Measurements from ENCODE around the gene KCNK16. TPM values are rescaled to one million over a fixed set of nuclear protein-coding genes. Genes with fewer than 3 reads are reported as not detected.

Gene KCNK16
- total and polyA plus RNA-seq, 2 of the 13 experiments (the other 11 are each of a cell fraction or from before 2014, with no cell fraction given): not detected

DNA sequence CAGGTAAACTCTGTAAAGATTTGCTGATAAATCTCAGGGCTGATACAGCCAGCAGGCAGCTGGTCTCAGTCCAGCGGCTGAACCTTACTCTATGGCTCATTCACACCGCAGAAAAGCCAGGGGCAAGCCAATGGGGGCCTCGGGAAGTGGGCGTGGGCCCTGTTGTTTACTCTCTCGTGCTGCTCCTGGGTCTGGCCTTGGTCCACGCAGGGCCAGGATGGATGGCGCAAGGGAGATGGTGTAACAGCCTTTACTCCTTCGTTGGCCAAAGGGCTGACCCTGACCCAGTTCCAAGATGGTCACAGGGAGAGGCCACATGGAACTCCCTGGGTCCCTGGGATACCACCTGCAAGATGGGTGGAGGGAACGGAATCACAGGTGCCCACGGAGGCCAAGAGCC lies 24.4 kb downstream of the KCNK16 start (continued):
- TF ChIP-seq, protein P1, sequence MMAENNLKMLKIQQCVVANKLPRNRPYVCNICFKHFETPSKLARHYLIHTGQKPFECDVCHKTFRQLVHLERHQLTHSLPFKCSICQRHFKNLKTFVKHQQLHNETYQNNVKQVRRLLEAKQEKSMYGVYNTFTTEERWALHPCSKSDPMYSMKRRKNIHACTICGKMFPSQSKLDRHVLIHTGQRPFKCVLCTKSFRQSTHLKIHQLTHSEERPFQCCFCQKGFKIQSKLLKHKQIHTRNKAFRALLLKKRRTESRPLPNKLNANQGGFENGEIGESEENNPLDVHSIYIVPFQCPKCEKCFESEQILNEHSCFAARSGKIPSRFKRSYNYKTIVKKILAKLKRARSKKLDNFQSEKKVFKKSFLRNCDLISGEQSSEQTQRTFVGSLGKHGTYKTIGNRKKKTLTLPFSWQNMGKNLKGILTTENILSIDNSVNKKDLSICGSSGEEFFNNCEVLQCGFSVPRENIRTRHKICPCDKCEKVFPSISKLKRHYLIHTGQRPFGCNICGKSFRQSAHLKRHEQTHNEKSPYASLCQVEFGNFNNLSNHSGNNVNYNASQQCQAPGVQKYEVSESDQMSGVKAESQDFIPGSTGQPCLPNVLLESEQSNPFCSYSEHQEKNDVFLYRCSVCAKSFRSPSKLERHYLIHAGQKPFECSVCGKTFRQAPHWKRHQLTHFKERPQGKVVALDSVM (CRISPR knock-in tag; IDR thresholded peaks at IDR 0.05): no peak
- TF ChIP-seq, protein P2, sequence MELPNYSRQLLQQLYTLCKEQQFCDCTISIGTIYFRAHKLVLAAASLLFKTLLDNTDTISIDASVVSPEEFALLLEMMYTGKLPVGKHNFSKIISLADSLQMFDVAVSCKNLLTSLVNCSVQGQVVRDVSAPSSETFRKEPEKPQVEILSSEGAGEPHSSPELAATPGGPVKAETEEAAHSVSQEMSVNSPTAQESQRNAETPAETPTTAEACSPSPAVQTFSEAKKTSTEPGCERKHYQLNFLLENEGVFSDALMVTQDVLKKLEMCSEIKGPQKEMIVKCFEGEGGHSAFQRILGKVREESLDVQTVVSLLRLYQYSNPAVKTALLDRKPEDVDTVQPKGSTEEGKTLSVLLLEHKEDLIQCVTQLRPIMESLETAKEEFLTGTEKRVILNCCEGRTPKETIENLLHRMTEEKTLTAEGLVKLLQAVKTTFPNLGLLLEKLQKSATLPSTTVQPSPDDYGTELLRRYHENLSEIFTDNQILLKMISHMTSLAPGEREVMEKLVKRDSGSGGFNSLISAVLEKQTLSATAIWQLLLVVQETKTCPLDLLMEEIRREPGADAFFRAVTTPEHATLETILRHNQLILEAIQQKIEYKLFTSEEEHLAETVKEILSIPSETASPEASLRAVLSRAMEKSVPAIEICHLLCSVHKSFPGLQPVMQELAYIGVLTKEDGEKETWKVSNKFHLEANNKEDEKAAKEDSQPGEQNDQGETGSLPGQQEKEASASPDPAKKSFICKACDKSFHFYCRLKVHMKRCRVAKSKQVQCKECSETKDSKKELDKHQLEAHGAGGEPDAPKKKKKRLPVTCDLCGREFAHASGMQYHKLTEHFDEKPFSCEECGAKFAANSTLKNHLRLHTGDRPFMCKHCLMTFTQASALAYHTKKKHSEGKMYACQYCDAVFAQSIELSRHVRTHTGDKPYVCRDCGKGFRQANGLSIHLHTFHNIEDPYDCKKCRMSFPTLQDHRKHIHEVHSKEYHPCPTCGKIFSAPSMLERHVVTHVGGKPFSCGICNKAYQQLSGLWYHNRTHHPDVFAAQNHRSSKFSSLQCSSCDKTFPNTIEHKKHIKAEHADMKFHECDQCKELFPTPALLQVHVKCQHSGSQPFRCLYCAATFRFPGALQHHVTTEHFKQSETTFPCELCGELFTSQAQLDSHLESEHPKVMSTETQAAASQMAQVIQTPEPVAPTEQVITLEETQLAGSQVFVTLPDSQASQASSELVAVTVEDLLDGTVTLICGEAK (IDR thresholded peaks at IDR 0.05): no peak
- TF ChIP-seq, protein P2 (CRISPR knock-in tag; IDR thresholded peaks at IDR 0.05): no peak
- no peak for TF ChIP-seq ZNF569 (CRISPR knock-in tag; IDR thresholded peaks at IDR 0.05; ENCODE audit: borderline replicate concordance)
- no peak for TF ChIP-seq ZNF777 (CRISPR knock-in tag; IDR thresholded peaks at IDR 0.05)
- peak; percentile 44; the same call in 1 of the 2 replicates for TF ChIP-seq HOXA3 (CRISPR knock-in tag; IDR thresholded peaks at IDR 0.05)
- TF ChIP-seq ZNF331 (CRISPR knock-in tag; IDR thresholded peaks at IDR 0.05): 0 out of 2 replicates have a peak, but pooled peaks have one; percentile 31
- TF ChIP-seq ZNF350 (CRISPR knock-in tag; IDR thresholded peaks at IDR 0.05; ENCODE audit: borderline replicate concordance, low read depth): no peak
- TF ChIP-seq ZSCAN22 (CRISPR knock-in tag; IDR thresholded peaks at IDR 0.05): no peak
- TF ChIP-seq, protein P3, sequence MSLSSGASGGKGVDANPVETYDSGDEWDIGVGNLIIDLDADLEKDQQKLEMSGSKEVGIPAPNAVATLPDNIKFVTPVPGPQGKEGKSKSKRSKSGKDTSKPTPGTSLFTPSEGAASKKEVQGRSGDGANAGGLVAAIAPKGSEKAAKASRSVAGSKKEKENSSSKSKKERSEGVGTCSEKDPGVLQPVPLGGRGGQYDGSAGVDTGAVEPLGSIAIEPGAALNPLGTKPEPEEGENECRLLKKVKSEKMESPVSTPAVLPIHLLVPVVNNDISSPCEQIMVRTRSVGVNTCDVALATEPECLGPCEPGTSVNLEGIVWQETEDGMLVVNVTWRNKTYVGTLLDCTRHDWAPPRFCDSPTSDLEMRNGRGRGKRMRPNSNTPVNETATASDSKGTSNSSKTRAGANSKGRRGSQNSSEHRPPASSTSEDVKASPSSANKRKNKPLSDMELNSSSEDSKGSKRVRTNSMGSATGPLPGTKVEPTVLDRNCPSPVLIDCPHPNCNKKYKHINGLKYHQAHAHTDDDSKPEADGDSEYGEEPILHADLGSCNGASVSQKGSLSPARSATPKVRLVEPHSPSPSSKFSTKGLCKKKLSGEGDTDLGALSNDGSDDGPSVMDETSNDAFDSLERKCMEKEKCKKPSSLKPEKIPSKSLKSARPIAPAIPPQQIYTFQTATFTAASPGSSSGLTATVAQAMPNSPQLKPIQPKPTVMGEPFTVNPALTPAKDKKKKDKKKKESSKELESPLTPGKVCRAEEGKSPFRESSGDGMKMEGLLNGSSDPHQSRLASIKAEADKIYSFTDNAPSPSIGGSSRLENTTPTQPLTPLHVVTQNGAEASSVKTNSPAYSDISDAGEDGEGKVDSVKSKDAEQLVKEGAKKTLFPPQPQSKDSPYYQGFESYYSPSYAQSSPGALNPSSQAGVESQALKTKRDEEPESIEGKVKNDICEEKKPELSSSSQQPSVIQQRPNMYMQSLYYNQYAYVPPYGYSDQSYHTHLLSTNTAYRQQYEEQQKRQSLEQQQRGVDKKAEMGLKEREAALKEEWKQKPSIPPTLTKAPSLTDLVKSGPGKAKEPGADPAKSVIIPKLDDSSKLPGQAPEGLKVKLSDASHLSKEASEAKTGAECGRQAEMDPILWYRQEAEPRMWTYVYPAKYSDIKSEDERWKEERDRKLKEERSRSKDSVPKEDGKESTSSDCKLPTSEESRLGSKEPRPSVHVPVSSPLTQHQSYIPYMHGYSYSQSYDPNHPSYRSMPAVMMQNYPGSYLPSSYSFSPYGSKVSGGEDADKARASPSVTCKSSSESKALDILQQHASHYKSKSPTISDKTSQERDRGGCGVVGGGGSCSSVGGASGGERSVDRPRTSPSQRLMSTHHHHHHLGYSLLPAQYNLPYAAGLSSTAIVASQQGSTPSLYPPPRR (CRISPR knock-in tag; IDR thresholded peaks at IDR 0.05; ENCODE audit: borderline replicate concordance): no peak
- TF ChIP-seq, protein P4, sequence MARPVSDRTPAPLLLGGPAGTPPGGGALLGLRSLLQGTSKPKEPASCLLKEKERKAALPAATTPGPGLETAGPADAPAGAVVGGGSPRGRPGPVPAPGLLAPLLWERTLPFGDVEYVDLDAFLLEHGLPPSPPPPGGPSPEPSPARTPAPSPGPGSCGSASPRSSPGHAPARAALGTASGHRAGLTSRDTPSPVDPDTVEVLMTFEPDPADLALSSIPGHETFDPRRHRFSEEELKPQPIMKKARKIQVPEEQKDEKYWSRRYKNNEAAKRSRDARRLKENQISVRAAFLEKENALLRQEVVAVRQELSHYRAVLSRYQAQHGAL (CRISPR knock-in tag; IDR thresholded peaks at IDR 0.05; ENCODE audit: not compliant biosample characterization): no peak
- peak; percentile 21 for TF ChIP-seq HNRNPLL (IDR thresholded peaks at IDR 0.05; ENCODE audit: low read depth, low read length, poor library complexity, severe bottlenecking)
- TF ChIP-seq NCOA2 (CRISPR knock-in tag; IDR thresholded peaks at IDR 0.05): peak; percentile 56

All from HepG2 (cell line).